ENCODE measurements around the gene MYO3A.

DNA sequence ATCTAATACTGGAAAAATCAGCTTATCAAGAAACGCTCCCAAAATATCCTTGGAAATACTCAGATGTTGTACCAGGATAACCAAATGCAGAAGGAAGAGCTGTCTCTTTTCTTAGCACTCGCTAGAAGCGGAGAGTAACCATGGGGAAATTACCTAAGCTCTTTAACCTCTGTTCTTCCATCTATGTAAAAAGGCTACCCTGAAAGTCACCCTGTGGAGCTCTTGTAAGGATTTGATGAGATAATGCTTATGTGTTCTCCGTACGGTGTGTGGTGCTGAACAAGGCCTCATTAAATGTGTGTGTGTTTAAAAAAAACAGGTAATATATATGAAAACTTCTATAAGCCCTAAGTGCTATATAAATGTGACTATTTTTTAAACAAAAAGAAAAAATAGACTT lies 38.2 kb upstream of the MYO3A start:
- TF ChIP-seq, protein P1, sequence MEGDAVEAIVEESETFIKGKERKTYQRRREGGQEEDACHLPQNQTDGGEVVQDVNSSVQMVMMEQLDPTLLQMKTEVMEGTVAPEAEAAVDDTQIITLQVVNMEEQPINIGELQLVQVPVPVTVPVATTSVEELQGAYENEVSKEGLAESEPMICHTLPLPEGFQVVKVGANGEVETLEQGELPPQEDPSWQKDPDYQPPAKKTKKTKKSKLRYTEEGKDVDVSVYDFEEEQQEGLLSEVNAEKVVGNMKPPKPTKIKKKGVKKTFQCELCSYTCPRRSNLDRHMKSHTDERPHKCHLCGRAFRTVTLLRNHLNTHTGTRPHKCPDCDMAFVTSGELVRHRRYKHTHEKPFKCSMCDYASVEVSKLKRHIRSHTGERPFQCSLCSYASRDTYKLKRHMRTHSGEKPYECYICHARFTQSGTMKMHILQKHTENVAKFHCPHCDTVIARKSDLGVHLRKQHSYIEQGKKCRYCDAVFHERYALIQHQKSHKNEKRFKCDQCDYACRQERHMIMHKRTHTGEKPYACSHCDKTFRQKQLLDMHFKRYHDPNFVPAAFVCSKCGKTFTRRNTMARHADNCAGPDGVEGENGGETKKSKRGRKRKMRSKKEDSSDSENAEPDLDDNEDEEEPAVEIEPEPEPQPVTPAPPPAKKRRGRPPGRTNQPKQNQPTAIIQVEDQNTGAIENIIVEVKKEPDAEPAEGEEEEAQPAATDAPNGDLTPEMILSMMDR (optimal IDR thresholded peaks at IDR 0.05 in 1 of 3, IDR thresholded peaks at IDR 0.05 in 1 of 3, conservative IDR thresholded peaks at IDR 0.05 in 1 of 3; ENCODE audit: extremely low read depth in 1 of 3, insufficient read depth in 2 of 3, low read length in 3 of 3), result no peak
- no peak for TF ChIP-seq EZH2 (IDR thresholded peaks at IDR 0.05; ENCODE audit: low read length)
